ENCODE data around the gene BRD3OS.

BRD3OS gene

DNA sequence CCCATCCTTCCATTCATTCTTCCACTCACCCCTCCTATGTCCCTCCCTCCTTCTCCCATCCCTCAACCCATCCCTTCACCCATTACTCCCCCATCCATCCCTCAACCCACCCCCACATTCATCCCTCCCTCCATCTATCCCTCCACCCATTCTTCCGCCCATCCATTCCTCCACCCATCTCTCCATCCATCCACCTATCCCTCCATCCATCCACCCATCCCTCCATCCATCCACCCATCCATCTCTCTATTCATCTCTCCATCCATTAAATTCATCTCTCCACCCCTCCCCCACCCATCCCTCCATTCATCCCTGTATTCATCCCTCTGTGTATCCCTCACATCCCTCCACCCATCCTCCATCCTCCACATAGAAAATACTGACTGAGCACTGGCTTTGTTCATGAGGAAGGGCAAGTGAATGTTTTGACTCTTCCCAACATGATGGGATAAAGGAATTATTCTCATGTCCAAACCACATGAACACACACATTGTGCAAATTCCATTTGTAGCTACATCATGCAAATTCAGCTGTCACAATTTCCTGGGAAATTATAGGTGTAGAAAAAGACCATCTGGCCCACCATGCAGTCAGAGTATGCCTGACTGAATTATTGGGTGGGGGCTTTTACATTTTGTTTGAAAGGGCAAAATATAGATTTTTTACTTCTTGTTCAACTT lies 26.2 kb upstream of the BRD3OS start:
- TF ChIP-seq CREB1 (IDR thresholded peaks at IDR 0.05; ENCODE audit: low read depth) (no peak), ZBTB7A (IDR thresholded peaks at IDR 0.05; ENCODE audit: low read depth) (no peak), EP300 (IDR thresholded peaks at IDR 0.05; ENCODE audit: borderline replicate concordance) (no peak), TAF1 (IDR thresholded peaks at IDR 0.05; ENCODE audit: low read depth) (no peak)
- TF ChIP-seq, protein P1, sequence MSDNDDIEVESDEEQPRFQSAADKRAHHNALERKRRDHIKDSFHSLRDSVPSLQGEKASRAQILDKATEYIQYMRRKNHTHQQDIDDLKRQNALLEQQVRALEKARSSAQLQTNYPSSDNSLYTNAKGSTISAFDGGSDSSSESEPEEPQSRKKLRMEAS (IDR thresholded peaks at IDR 0.05), result no peak

DNA sequence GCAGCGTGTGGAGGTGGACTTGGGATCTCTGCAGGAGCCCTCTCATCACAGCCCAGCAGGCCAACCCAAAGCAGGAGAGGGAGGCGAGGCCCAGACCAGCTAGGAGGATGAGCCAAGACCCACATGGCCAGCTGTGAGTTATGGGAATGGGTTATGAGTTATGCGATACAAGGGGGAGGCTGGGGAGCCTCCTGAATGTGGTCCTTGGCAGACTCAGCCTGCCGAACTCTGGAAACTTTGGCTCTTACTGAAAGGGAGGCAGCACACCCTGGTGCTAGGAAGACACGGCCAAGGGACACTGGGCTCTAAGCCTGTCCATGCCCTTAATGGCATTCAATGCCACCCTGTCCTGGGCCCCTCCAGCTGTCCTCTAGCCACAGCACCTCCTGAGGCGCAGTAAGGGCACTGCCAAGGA lies 25.4 kb upstream of the BRD3OS start:
- TF ChIP-seq TCF12 (IDR thresholded peaks at IDR 0.05; ENCODE audit: low read depth) (no peak), YY1 (IDR thresholded peaks at IDR 0.05; ENCODE audit: low read depth) (no peak), CEBPB (IDR thresholded peaks at IDR 0.05) (no peak), REST (IDR thresholded peaks at IDR 0.05; ENCODE audit: low read depth) (no peak), CREB1 (IDR thresholded peaks at IDR 0.05; ENCODE audit: low read depth) (no peak), TAF1 (IDR thresholded peaks at IDR 0.05; ENCODE audit: low read depth) (no peak), EP300 (IDR thresholded peaks at IDR 0.05; ENCODE audit: borderline replicate concordance) (no peak), RAD21 (IDR thresholded peaks at IDR 0.05; ENCODE audit: low read depth) (no peak)
- TF ChIP-seq, protein P2, sequence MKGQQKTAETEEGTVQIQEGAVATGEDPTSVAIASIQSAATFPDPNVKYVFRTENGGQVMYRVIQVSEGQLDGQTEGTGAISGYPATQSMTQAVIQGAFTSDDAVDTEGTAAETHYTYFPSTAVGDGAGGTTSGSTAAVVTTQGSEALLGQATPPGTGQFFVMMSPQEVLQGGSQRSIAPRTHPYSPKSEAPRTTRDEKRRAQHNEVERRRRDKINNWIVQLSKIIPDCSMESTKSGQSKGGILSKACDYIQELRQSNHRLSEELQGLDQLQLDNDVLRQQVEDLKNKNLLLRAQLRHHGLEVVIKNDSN (IDR thresholded peaks at IDR 0.05), result no peak
- TF ChIP-seq, protein P1 (IDR thresholded peaks at IDR 0.05), result no peak

GRCh38 chr9:134002796-134003195 lies 22.5 kb upstream of the BRD3OS start:
- TF ChIP-seq CEBPB (IDR thresholded peaks at IDR 0.05) (no peak), YY1 (IDR thresholded peaks at IDR 0.05; ENCODE audit: low read depth) (no peak), REST (IDR thresholded peaks at IDR 0.05; ENCODE audit: low read depth) (no peak), TCF12 (IDR thresholded peaks at IDR 0.05; ENCODE audit: low read depth) (no peak), EP300 (IDR thresholded peaks at IDR 0.05; ENCODE audit: borderline replicate concordance) (no peak), EGR1 (IDR thresholded peaks at IDR 0.05) (no peak), CREB1 (IDR thresholded peaks at IDR 0.05; ENCODE audit: low read depth) (no peak), TEAD4 (IDR thresholded peaks at IDR 0.05) (no peak), NFIC (IDR thresholded peaks at IDR 0.05) (no peak), TAF1 (IDR thresholded peaks at IDR 0.05; ENCODE audit: low read depth) (no peak), ZBTB7A (IDR thresholded peaks at IDR 0.05; ENCODE audit: low read depth) (no peak), RAD21 (IDR thresholded peaks at IDR 0.05; ENCODE audit: low read depth) (no peak), FOXM1 (IDR thresholded peaks at IDR 0.05; ENCODE audit: borderline replicate concordance, low read depth) (no peak)
- TF ChIP-seq, protein P2 (IDR thresholded peaks at IDR 0.05), result no peak
- TF ChIP-seq, protein P1 (IDR thresholded peaks at IDR 0.05), result no peak

GRCh38 chr9:134003237-134003636 lies 22.0 kb upstream of the BRD3OS start:
- TF ChIP-seq REST (IDR thresholded peaks at IDR 0.05; ENCODE audit: low read depth) (no peak), TAF1 (IDR thresholded peaks at IDR 0.05; ENCODE audit: low read depth) (no peak), TEAD4 (IDR thresholded peaks at IDR 0.05) (no peak), CEBPB (IDR thresholded peaks at IDR 0.05) (no peak), ZBTB7A (IDR thresholded peaks at IDR 0.05; ENCODE audit: low read depth) (no peak)

Data from Ishikawa (cell line).